SK-N-MC (cell line): ENCODE data around the gene SATB2.

ENCODE experiments used
- EZH2 ChIP-seq: fragments of 200-600 bp; sonication (generic); IDR thresholded peaks from one replicate; pipeline ENCODE4 v1.6.1; 2017; ENCODE audit warnings: antibody characterized with exemption
- POLR2AphosphoS5 ChIP-seq: IDR thresholded peaks from 2 replicates; pipeline ENCODE4 v1.6.1; 2012; ENCODE audit warnings: mild to moderate bottlenecking, low read depth, low read length, borderline replicate concordance

DNA sequence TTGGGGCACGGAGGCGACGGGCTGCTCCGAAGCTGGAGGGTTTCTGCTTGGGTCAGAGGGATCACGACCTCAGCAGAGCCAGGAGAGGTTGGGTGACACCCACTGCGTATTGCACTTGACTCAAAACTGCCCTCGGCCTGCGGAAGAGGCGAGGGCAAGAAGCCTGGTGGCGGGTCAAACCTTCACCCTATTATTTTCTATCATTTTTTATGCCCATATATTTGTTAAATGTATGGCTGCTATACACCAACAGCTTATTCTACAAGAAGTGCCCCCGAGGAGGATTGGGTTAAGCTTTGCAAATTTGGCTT is 12.6 kb upstream of the SATB2 start:
- TF ChIP-seq EZH2, result no peak
- no peak for TF ChIP-seq POLR2AphosphoS5
